ENCODE results near the gene B9D2. TPM values are rescaled to one million over a fixed set of nuclear protein-coding genes. Genes with fewer than 3 reads are reported as not detected.

The B9D2 gene
- total RNA-seq, 2 experiments from 2014 or later, result 21.1 to 26.8 TPM

DNA sequence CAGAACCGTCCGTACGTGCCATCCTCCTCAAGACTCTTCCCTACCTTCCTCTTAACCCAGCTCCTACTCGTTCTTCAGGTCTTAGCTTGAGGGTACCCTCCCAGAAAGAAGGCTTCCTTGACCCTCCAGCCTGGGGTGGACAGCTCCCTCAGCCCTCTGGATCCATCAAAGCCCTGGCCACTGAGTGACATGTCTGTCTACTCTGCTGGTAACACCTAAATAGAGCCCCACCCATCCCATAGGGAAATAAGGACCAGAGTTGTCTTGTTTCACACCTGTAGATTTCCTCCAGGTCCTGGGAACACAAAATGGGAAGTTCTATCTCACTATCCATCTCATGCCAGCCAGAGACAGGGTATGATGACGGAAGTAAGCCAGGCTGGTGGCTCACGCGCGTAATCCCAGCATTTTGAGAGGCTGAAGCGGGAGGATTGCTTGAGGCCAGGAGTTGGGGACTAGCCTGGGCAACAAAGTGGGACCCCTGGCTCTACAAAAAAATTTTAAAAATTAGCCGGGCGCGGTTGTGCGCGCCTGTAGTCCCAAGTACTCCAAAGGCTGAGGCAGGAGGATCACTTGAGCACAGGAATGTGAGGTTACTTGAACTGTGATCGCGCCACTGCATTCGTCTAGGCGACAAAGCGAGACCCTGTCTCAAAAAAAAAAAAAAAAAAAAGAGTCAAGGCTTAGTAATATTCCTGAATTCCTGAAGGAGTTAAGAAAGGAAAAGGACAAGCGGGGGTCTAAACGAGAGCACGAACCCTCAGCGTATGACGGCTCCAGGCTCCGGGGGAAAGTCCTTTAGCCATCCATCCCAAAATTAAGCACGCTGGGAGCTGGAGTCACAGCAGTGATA is 54.5 kb downstream of the B9D2 start:
- peak overlapping the region; percentile 97 for H3K27ac Mint-ChIP-seq
- peak overlapping the region; percentile 64 for H3K4me3 ChIP-seq (ENCODE audit: low read length)
- intact Hi-C loops (cut with DNase I, micrococcal nuclease), result loop anchor here (2.0 to 10.0 kb wide), 8 partner anchors 17 to 647 kb away; partner anchors contain the start of genes DMAC2 (in 1 of the 2) and TGFB1 (in 1 of the 2)
- H3K9me3 ChIP-seq (ENCODE audit: control insufficient read depth in 1 of 2, insufficient read depth in 1 of 2, low read length in 2 of 2), result no peaks in the 10 kb centered on the region
- no peaks in the 10 kb centered on the region for H3K9me3 Mint-ChIP-seq
- H3K4me1 Mint-ChIP-seq (ENCODE audit: low read depth), result peaks cover 88% of the 10 kb centered on the region
- peak overlapping the region; percentile 95 for H3K4me3 Mint-ChIP-seq
- H3K36me3 ChIP-seq (ENCODE audit: insufficient read depth, low read length), result peaks cover 42% of the 10 kb centered on the region
- peak in 4 of 14 experiments; percentile 9 to 59 (median 43) for DNase-seq
- ChIA-PET CTCF (interaction anchor here (0.8 to 5.0 kb wide), 10 partner anchors 11 to 118 kb away, joined by 3 to 43 read pairs (median 6); partner anchors contain the start of genes B3GNT8, HNRNPUL1 and TGFB1), POLR2A (interaction anchor here (0.6 to 12.9 kb wide), 14 partner anchors 8 to 105 kb away, joined by 3 to 314 read pairs (median 5); partner anchors contain the start of genes B9D2, HNRNPUL1 and TGFB1)
- no peaks in the 10 kb centered on the region for H3K27me3 Mint-ChIP-seq
- H3K27ac ChIP-seq (ENCODE audit: low read depth in 1 of 2, low read length in 2 of 2), result peak overlapping the region; percentile 95 to 97
- peaks cover 85% of the 10 kb centered on the region for H3K36me3 Mint-ChIP-seq (ENCODE audit: low read depth)
- peaks cover 88% of the 10 kb centered on the region for H3K4me1 ChIP-seq (ENCODE audit: insufficient read depth, low read length)
- H3K27me3 ChIP-seq (ENCODE audit: control insufficient read depth in 1 of 2, insufficient read depth in 2 of 2, low read length in 2 of 2), result no peaks in the 10 kb centered on the region
- TF ChIP-seq, protein P1, sequence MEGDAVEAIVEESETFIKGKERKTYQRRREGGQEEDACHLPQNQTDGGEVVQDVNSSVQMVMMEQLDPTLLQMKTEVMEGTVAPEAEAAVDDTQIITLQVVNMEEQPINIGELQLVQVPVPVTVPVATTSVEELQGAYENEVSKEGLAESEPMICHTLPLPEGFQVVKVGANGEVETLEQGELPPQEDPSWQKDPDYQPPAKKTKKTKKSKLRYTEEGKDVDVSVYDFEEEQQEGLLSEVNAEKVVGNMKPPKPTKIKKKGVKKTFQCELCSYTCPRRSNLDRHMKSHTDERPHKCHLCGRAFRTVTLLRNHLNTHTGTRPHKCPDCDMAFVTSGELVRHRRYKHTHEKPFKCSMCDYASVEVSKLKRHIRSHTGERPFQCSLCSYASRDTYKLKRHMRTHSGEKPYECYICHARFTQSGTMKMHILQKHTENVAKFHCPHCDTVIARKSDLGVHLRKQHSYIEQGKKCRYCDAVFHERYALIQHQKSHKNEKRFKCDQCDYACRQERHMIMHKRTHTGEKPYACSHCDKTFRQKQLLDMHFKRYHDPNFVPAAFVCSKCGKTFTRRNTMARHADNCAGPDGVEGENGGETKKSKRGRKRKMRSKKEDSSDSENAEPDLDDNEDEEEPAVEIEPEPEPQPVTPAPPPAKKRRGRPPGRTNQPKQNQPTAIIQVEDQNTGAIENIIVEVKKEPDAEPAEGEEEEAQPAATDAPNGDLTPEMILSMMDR (IDR thresholded peaks at IDR 0.05), result no peak
- peak; percentile 0 for ATAC-seq (ENCODE audit: poor library complexity)

DNA sequence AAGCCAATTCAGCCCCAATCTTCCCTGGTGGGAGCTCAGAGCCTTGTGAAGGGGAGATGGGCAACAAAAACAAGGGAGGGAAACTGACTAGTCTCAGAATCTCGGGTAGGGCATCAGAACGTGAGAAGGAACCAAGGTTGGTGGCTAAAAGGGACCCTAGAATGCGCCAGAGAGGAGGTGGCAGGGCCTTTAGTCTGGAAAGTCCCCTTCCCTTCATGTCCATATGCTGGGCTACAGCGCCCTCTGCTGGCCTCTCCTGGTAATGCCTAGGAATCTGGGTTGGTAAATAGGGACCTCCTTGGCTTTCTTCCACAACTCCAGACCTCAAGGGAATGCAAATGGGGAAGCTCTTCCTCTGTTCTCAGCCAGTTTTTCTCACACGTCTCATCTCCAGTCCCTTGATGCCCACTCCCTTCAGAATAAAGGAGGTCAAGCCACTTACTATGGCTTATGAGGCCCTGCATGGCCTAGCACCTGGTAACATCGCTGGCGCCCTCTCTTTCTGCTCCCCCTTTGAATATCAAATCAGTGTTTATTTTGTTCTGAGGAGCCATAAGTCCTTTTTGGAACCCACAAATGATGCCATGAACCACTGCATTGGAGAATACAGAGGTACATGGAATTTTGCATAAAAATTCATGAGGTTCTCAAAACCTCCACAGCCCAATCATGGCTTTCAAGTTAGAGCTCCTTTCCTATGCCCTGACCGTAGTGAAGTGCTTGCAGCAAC is 55.3 kb downstream of the B9D2 start:
- H3K4me1 ChIP-seq (ENCODE audit: insufficient read depth, low read length), result peaks cover 92% of the 10 kb centered on the region
- intact Hi-C loops (cut with DNase I, micrococcal nuclease), result loop anchor here (1.0 to 10.0 kb wide), 13 partner anchors 8 to 646 kb away; partner anchors contain the start of gene TGFB1 (in 2 of the 2)
- ChIA-PET CTCF (interaction anchor here (0.8 to 5.0 kb wide), 9 partner anchors 10 to 118 kb away, joined by 3 to 43 read pairs (median 9); partner anchors contain the start of genes B3GNT8, HNRNPUL1 and TGFB1), POLR2A (interaction anchor here (0.6 to 12.9 kb wide), 14 partner anchors 8 to 133 kb away, joined by 3 to 314 read pairs (median 5); partner anchors contain the start of genes B9D2, HNRNPUL1 and TGFB1)
- TF ChIP-seq, protein P1 (IDR thresholded peaks at IDR 0.05), result peak; percentile 94
- peak; percentile 85 to 99 (median 94) for DNase-seq
- peaks cover 85% of the 10 kb centered on the region for H3K36me3 Mint-ChIP-seq (ENCODE audit: low read depth)
- ATAC-seq (ENCODE audit: poor library complexity), result peak; percentile 57
- peaks cover 94% of the 10 kb centered on the region for H3K4me1 Mint-ChIP-seq (ENCODE audit: low read depth)
- H3K27ac Mint-ChIP-seq, result peak overlapping the region; percentile 97
- no peaks in the 10 kb centered on the region for H3K9me3 Mint-ChIP-seq
- H3K27me3 ChIP-seq (ENCODE audit: control insufficient read depth in 1 of 2, insufficient read depth in 2 of 2, low read length in 2 of 2), result no peaks in the 10 kb centered on the region
- H3K4me3 ChIP-seq (ENCODE audit: low read length), result peak overlapping the region; percentile 64
- no peaks in the 10 kb centered on the region for H3K27me3 Mint-ChIP-seq
- no peaks in the 10 kb centered on the region for H3K9me3 ChIP-seq (ENCODE audit: control insufficient read depth in 1 of 2, insufficient read depth in 1 of 2, low read length in 2 of 2)
- H3K27ac ChIP-seq (ENCODE audit: low read depth in 1 of 2, low read length in 2 of 2), result peak overlapping the region; percentile 95 to 97
- H3K4me3 Mint-ChIP-seq, result peak overlapping the region; percentile 95
- peaks cover 46% of the 10 kb centered on the region for H3K36me3 ChIP-seq (ENCODE audit: insufficient read depth, low read length)
